Endothelial cell of umbilical vein (primary cell): ENCODE results near the gene GEN1. TPM values are rescaled to one million over a fixed set of nuclear protein-coding genes. Genes with fewer than 3 reads are reported as not detected.

Source experiments
- BruUV-seq: library from RNA; stranded (reverse); fragments of 400-500 nt; replicated peaks from 2 replicates; lab custom pipeline; 2021; lab: Mats Ljungman, UMichigan
- CTCF ChIA-PET: fragments of 300-600, 350-600 bp; sonication (Branson Sonifier 250); formaldehyde crosslinking; loops from one replicate; lab custom pipeline; 2021; ENCODE audit warnings: antibody characterized with exemption, inconsistent platforms; lab: Charles Lee
- POLR2A ChIA-PET: fragments of 300-600, 350-600 bp; sonication (Branson Sonifier 250); formaldehyde crosslinking; loops from one replicate; lab custom pipeline; 2021; ENCODE audit warnings: antibody characterized with exemption, inconsistent platforms; lab: Charles Lee
- DNase-seq: peaks from one replicate; pipeline ENCODE4 v3.0.0-alpha.2; 2011; ENCODE audit warnings: low read depth, low spot score
- FAIRE-seq: peaks from 2 replicates; lab custom pipeline; 2011; peaks lifted over from hg19 to GRCh38; lab: Jason Lieb, UNC
- H2AFZ ChIP-seq: 2 replicates; pipeline ENCODE4 v1.6.0; 2012; ENCODE audit warnings: low read depth, low read length, control low read depth, inconsistent platforms
- H3K27ac ChIP-seq: 2 replicates; pipeline ENCODE4 v1.5.1; 2011; ENCODE audit warnings: low read depth, mild to moderate bottlenecking, control low read depth, low read length, moderate library complexity; ENCODE audit not compliant: insufficient read depth
- H3K27me3 ChIP-seq, 2 experiments: 2 replicates each; pipeline versions ENCODE4 v1.6.0 to v1.6.1; 2011; ENCODE audit warnings: low read length in 2 of 2, mixed read lengths in 1 of 2; ENCODE audit not compliant: control insufficient read depth in 2 of 2, insufficient read depth in 2 of 2
- H3K36me3 ChIP-seq, 2 experiments: 2 replicates in 1 of 2; 3 replicates in 1 of 2; pipeline ENCODE4 v1.5.1; 2011; ENCODE audit warnings: low read length in 2 of 2, mild to moderate bottlenecking in 1 of 2, moderate library complexity in 1 of 2; ENCODE audit not compliant: control insufficient read depth in 2 of 2, insufficient read depth in 2 of 2; ENCODE audit errors: extremely low read depth in 1 of 2
- H3K4me1 ChIP-seq: 3 replicates; pipeline ENCODE4 v1.5.1; 2011; ENCODE audit warnings: mild to moderate bottlenecking, low read length; ENCODE audit not compliant: control insufficient read depth, insufficient read depth; ENCODE audit errors: extremely low read depth
- H3K4me2 ChIP-seq: 2 replicates; pipeline ENCODE4 v1.6.1; 2011; ENCODE audit warnings: low read length, control low read depth, mixed read lengths; ENCODE audit not compliant: insufficient read depth
- H3K4me3 ChIP-seq, 3 experiments: fragments of 200-600 bp in 1 of 3; sonication (generic), shearing (Covaris generic) in 1 of 3; replicated peaks in 1 of 3; 2 replicates each; pipeline ENCODE4 v1.5.1; 2011 to 2016; ENCODE audit warnings: control low read depth in 3 of 3, low read length in 3 of 3, mild to moderate bottlenecking in 2 of 3, inconsistent platforms in 1 of 3, low read depth in 1 of 3, moderate library complexity in 1 of 3; ENCODE audit not compliant: insufficient read depth in 1 of 3
- H3K79me2 ChIP-seq: 2 replicates; pipeline ENCODE4 v1.6.0; 2012; ENCODE audit warnings: low read length, inconsistent platforms; ENCODE audit not compliant: control insufficient read depth, insufficient read depth
- H3K9ac ChIP-seq: replicated peaks from 2 replicates; pipeline ENCODE3; 2011; ENCODE audit warnings: low read length, control low read depth; ENCODE audit not compliant: insufficient read depth; ENCODE audit errors: extremely low read depth
- H3K9me1 ChIP-seq: replicated peaks from 3 replicates; pipeline ENCODE4 v1.6.0; 2011; ENCODE audit warnings: mild to moderate bottlenecking, low read length; ENCODE audit not compliant: control insufficient read depth, insufficient read depth; ENCODE audit errors: extremely low read depth
- H3K9me3 ChIP-seq: replicated peaks from 2 replicates; pipeline ENCODE4 v1.5.1; 2012; ENCODE audit warnings: low read length, inconsistent platforms; ENCODE audit not compliant: control insufficient read depth, insufficient read depth
- H4K20me1 ChIP-seq: replicated peaks from 2 replicates; pipeline ENCODE3; 2011; ENCODE audit warnings: mild to moderate bottlenecking, low read length; ENCODE audit not compliant: control insufficient read depth, insufficient read depth; ENCODE audit errors: extremely low read depth
- EZH2 ChIP-seq: IDR thresholded peaks from 2 replicates; pipeline ENCODE4 v1.6.1; 2012; ENCODE audit warnings: borderline replicate concordance, low read depth, mild to moderate bottlenecking, moderate library complexity, low read length, inconsistent platforms; ENCODE audit not compliant: severe bottlenecking
- FOS ChIP-seq: IDR thresholded peaks from 2 replicates; pipeline ENCODE4 v1.6.1; 2011; ENCODE audit warnings: mild to moderate bottlenecking, low read length, moderate library complexity, borderline replicate concordance; ENCODE audit not compliant: insufficient read depth
- GATA2 ChIP-seq: IDR thresholded peaks from 2 replicates; pipeline ENCODE4 v1.7.0; 2011; ENCODE audit warnings: low read depth, mild to moderate bottlenecking, moderate library complexity, mixed read lengths, low read length; ENCODE audit not compliant: insufficient read length, insufficient read depth
- JUN ChIP-seq: IDR thresholded peaks from 2 replicates; pipeline ENCODE4 v1.6.1; 2011; ENCODE audit warnings: borderline replicate concordance, low read depth; ENCODE audit not compliant: insufficient read length, insufficient read depth
- MYC ChIP-seq: IDR thresholded peaks from one replicate; pipeline ENCODE4 v1.6.1; 2011; ENCODE audit warnings: mild to moderate bottlenecking, low read depth, low read length
- POLR2A ChIP-seq: IDR thresholded peaks from 2 replicates; pipeline ENCODE4 v1.6.1; 2012; ENCODE audit warnings: low read depth, mild to moderate bottlenecking, control low read depth, low read length
- POLR2AphosphoS5 ChIP-seq: IDR thresholded peaks from 2 replicates; pipeline ENCODE4 v1.6.1; 2012; ENCODE audit warnings: low read depth, mild to moderate bottlenecking, control low read depth, low read length, moderate library complexity; ENCODE audit not compliant: insufficient read depth
- dilution Hi-C: fragments of 300-500 bp; cut with MboI; formaldehyde crosslinking; loops from one replicate; pipeline ENCODE4 v1.15.0; 2019; ENCODE audit warnings: low sequenced_read_pairs; ENCODE audit not compliant: extremely low pct_ligation_motif_present
- intact Hi-C: fragments of 100-400 bp; cut with micrococcal nuclease; formaldehyde crosslinking; loops from one replicate; pipeline ENCODE4 v1.10.0; 2022
- polyA plus RNA-seq, 4 experiments: library from polyadenylated mRNA; depleted of rRNA in 3 of 4; stranded (reverse) in 3 of 4; unstranded in 1 of 4; fragments of >200 nt; gene quantifications; 2 replicates each; pipeline versions ENCODE4 v1.2.1 to v1.2.3, GENCODE V29; 2011 to 2012; ENCODE audit warnings: missing spikeins in 1 of 4
- total RNA-seq: library from RNA; stranded (reverse); gene quantifications from 2 replicates; pipeline ENCODE4 v1.2.3, GENCODE V29; 2021
- TF ChIP-seq, protein P1 (sequence below): IDR thresholded peaks from 2 replicates; pipeline ENCODE4 v1.6.1; 2011; ENCODE audit not compliant: insufficient read depth, insufficient read length
- TF ChIP-seq, protein P2 (sequence below), 2 donors: IDR thresholded peaks; 1 replicate in 1 of 2; 2 replicates in 1 of 2; pipeline ENCODE4 v1.5.1; 2011; ENCODE audit warnings: low read length in 2 of 2, mild to moderate bottlenecking in 2 of 2, moderate library complexity in 2 of 2, control low read depth in 1 of 2, inconsistent platforms in 1 of 2, low read depth in 1 of 2; ENCODE audit not compliant: insufficient read depth in 1 of 2; ENCODE audit errors: extremely low read depth in 1 of 2

The GEN1 gene
- total and polyA plus RNA-seq, 2 donors (not counting 3 experiments of a cell fraction or from before 2014, with no cell fraction given) = 8.1 to 29.6 TPM

DNA sequence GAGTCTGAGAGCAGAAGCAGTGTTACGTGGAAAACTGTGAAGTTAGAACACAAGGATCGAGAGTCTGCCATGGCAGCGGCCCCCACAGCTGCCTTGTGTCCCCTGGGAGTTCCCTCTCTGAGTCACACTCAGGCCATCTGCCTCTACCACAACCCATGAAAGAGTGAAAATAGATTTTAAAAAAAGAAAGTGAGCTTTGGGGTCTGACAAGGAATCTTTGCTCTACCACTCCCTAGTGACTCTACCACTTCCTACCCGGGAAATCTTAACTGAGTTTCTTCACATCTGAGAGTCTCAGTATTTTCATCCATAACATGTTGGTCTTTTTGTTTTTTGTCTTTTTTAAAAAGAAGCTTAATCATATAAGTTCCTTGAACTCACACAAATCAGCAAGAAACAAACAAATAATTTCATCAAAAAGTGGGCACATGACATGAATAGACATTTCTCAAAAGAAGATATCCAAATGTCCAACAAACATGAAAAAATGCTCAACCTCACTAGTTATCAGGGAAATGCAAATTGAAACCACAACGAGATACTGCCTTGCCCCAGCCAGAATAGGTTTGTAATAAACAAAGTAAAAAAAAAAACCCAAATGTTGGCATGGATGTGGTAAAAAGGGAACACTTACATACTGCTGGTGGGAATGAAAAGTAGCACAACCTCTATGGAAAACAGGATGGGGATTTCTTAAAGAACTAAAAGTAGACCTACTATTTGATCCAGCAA, 60.0 kb downstream of the GEN1 start:
- Histone ChIP-seq H4K20me1 (no peaks in the 10 kb centered on the region), H3K4me3 (no peak overlapping the region), H3K9me3 (no peaks in the 10 kb centered on the region), H3K9ac (no peak overlapping the region), H2AFZ (no peak overlapping the region), H3K36me3 (no peaks in the 10 kb centered on the region), H3K4me2 (no peak overlapping the region), H3K4me1 (peaks cover 2% of the 10 kb centered on the region), H3K9me1 (no peaks in the 10 kb centered on the region), H3K27ac (no peak overlapping the region), H3K27me3 (peaks cover 0 to 1% of the 10 kb centered on the region in 2 experiments), H3K79me2 (no peaks in the 10 kb centered on the region)
- TF ChIP-seq JUN (no peak), POLR2AphosphoS5 (no peak), MYC (no peak)
- intact Hi-C loops = no loop called here
- no TSS peak for BruUV-seq
- no peak for DNase-seq
- dilution Hi-C loops = no loop called here
- ChIA-PET POLR2A (no interaction called here), CTCF (interaction anchor here (0.9 kb wide), 1 partner anchor 94 kb away, joined by 3 read pairs; no protein-coding TSS in a partner anchor)
- FAIRE-seq = no peak

DNA sequence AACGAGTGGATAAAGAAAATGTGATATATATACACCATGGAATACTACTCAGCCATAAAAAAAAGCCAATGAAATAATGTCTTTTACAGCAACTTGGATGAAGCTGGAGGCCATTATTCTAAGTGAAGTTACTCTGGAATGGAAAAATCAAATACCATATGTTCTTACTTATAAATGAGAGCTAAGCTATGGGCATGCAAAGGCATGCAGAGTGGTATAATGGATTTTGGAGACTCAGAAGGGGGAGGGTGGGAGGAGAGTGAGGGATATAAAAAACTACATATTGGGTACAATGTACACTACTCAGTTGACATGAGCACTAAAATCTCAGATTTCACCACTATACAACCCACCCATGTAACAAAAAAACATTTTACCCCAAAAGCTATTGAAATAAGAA, 60.7 kb downstream of the GEN1 start:
- BruUV-seq = no TSS peak
- no peak for TF ChIP-seq EZH2
- TF ChIP-seq, protein P1, sequence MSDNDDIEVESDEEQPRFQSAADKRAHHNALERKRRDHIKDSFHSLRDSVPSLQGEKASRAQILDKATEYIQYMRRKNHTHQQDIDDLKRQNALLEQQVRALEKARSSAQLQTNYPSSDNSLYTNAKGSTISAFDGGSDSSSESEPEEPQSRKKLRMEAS = no peak
- TF ChIP-seq, protein P2, sequence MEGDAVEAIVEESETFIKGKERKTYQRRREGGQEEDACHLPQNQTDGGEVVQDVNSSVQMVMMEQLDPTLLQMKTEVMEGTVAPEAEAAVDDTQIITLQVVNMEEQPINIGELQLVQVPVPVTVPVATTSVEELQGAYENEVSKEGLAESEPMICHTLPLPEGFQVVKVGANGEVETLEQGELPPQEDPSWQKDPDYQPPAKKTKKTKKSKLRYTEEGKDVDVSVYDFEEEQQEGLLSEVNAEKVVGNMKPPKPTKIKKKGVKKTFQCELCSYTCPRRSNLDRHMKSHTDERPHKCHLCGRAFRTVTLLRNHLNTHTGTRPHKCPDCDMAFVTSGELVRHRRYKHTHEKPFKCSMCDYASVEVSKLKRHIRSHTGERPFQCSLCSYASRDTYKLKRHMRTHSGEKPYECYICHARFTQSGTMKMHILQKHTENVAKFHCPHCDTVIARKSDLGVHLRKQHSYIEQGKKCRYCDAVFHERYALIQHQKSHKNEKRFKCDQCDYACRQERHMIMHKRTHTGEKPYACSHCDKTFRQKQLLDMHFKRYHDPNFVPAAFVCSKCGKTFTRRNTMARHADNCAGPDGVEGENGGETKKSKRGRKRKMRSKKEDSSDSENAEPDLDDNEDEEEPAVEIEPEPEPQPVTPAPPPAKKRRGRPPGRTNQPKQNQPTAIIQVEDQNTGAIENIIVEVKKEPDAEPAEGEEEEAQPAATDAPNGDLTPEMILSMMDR (IDR thresholded peaks at IDR 0.05; ENCODE audit: extremely low read depth in 1 of 2, insufficient read depth in 1 of 2, low read depth in 1 of 2, low read length in 2 of 2) = no peak
- TF ChIP-seq POLR2A = no peak
- no peak for TF ChIP-seq FOS
- no peak for TF ChIP-seq GATA2
- no peak for TF ChIP-seq JUN
- no peak for TF ChIP-seq POLR2AphosphoS5
- TF ChIP-seq MYC = no peak
- Histone ChIP-seq H3K4me1 (peaks cover 2% of the 10 kb centered on the region), H3K27ac (no peak overlapping the region), H3K9me1 (no peaks in the 10 kb centered on the region), H3K9me3 (no peaks in the 10 kb centered on the region), H3K4me3 (no peak overlapping the region), H3K4me2 (no peak overlapping the region), H3K79me2 (no peaks in the 10 kb centered on the region), H3K9ac (no peak overlapping the region), H3K27me3 (peaks cover 0 to 1% of the 10 kb centered on the region in 2 experiments), H2AFZ (no peak overlapping the region), H3K36me3 (no peaks in the 10 kb centered on the region), H4K20me1 (no peaks in the 10 kb centered on the region)
- CTCF ChIA-PET = no interaction called here
- intact Hi-C loops (no loop called here), dilution Hi-C loops (no loop called here)
- DNase-seq = no peak
- FAIRE-seq = no peak
- POLR2A ChIA-PET = no interaction called here
